Measurements from ENCODE around the gene QSOX1.

The QSOX1 gene

GRCh38 chr1:180179162-180179957, 24.7 kb downstream of the QSOX1 start:
- no peak overlapping the region for H3K4me3 ChIP-seq (ENCODE audit: low read depth, low read length)
- TF ChIP-seq, protein P1, sequence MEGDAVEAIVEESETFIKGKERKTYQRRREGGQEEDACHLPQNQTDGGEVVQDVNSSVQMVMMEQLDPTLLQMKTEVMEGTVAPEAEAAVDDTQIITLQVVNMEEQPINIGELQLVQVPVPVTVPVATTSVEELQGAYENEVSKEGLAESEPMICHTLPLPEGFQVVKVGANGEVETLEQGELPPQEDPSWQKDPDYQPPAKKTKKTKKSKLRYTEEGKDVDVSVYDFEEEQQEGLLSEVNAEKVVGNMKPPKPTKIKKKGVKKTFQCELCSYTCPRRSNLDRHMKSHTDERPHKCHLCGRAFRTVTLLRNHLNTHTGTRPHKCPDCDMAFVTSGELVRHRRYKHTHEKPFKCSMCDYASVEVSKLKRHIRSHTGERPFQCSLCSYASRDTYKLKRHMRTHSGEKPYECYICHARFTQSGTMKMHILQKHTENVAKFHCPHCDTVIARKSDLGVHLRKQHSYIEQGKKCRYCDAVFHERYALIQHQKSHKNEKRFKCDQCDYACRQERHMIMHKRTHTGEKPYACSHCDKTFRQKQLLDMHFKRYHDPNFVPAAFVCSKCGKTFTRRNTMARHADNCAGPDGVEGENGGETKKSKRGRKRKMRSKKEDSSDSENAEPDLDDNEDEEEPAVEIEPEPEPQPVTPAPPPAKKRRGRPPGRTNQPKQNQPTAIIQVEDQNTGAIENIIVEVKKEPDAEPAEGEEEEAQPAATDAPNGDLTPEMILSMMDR (IDR thresholded peaks at IDR 0.05; ENCODE audit: insufficient read depth, low read depth, low read length, missing control alignments), result no peak
- no peak for DNase-seq (ENCODE audit: low read depth)

- TF ChIP-seq, protein P1 (IDR thresholded peaks at IDR 0.05; ENCODE audit: insufficient read depth, low read depth, low read length, missing control alignments), result peak; percentile 16
These were observed 26.4 kb downstream of the QSOX1 start for GRCh38 chr1:180181048-180181447.

DNA sequence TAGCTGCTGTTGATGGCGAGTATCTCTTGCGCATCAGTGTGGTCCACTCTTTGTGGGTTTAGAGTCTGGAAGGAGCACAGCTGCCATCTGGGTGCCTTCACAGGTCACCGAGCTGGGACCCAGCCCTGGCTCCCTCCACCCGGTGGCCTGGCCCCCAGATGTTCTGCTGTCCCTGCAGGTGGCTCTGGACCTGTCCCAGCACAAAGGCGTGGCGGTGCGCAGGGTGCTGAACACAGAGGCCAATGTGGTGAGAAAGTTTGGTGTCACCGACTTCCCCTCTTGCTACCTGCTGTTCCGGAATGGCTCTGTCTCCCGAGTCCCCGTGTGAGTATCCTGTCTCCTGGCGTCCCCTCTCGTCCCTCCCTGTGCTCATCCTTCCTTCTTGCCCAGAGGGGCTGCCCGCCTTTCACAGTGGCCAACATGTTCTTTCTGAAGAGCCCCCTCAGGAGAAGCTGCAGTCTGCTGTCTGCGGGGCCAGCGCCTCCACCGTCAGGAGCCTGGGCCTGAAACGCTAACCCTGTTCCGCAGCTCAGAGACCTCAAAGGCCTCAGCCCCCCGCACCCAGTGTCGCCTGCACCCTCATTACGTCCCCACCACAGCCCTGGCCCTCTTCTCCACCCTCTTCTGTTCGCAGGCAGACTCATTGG, 27.4 kb downstream of the QSOX1 start:
- DNase-seq (ENCODE audit: low read depth), result no peak
- TF ChIP-seq, protein P1 (IDR thresholded peaks at IDR 0.05; ENCODE audit: insufficient read depth, low read depth, low read length, missing control alignments), result no peak
- no peak overlapping the region for H3K4me3 ChIP-seq (ENCODE audit: low read depth, low read length)

More at GRCh38 chr1:180181048-180181447, 26.4 kb downstream of the QSOX1 start:
- DNase-seq (ENCODE audit: low read depth), result no peak
- H3K4me3 ChIP-seq (ENCODE audit: low read depth, low read length), result no peak overlapping the region

GRCh38 chr1:180182643-180183311, 28.1 kb downstream of the QSOX1 start:
- no peak overlapping the region for H3K4me3 ChIP-seq (ENCODE audit: low read depth, low read length)
- DNase-seq (ENCODE audit: low read depth), result no peak
- TF ChIP-seq, protein P1 (IDR thresholded peaks at IDR 0.05; ENCODE audit: insufficient read depth, low read depth, low read length, missing control alignments), result no peak

GRCh38 chr1:180183426-180183825, 28.8 kb downstream of the QSOX1 start:
- no peak for DNase-seq (ENCODE audit: low read depth)
- TF ChIP-seq, protein P1 (IDR thresholded peaks at IDR 0.05; ENCODE audit: insufficient read depth, low read depth, low read length, missing control alignments), result no peak

GRCh38 chr1:180184041-180184440, 29.4 kb downstream of the QSOX1 start:
- no peak for DNase-seq (ENCODE audit: low read depth)
- TF ChIP-seq, protein P1 (IDR thresholded peaks at IDR 0.05; ENCODE audit: insufficient read depth, low read depth, low read length, missing control alignments), result no peak
- H3K4me3 ChIP-seq (ENCODE audit: low read depth, low read length), result no peak overlapping the region

More at GRCh38 chr1:180183426-180183825, 28.8 kb downstream of the QSOX1 start:
- no peak overlapping the region for H3K4me3 ChIP-seq (ENCODE audit: low read depth, low read length)

All from GM12865 (cell line).